Stomach smooth muscle (tissue), 2 donors: Measurements from ENCODE around the gene NUMA1.
A peak's percentile ranks its signal among the peaks of the same experiment; 100 is the strongest.

ENCODE experiments used
- H3K27ac ChIP-seq: one replicate; pipeline ENCODE4 v1.7.0; 2013; ENCODE audit warnings: mild to moderate bottlenecking, low read length, inconsistent platforms
- H3K27me3 ChIP-seq, 2 donors: one replicate each; pipeline ENCODE4 v1.7.0; 2013; ENCODE audit warnings: low read length in 2 of 2; ENCODE audit not compliant: insufficient read depth in 2 of 2, control insufficient read depth in 1 of 2
- H3K36me3 ChIP-seq, 2 donors: one replicate each; pipeline ENCODE4 v1.7.0; 2013; ENCODE audit warnings: low read length in 2 of 2; ENCODE audit not compliant: control insufficient read depth in 2 of 2, insufficient read depth in 2 of 2
- H3K4me1 ChIP-seq: one replicate; pipeline ENCODE4 v1.7.0; 2013; ENCODE audit warnings: low read length; ENCODE audit not compliant: control insufficient read depth, insufficient read depth
- H3K4me3 ChIP-seq, 2 donors: one replicate each; pipeline ENCODE4 v1.7.0; 2013; ENCODE audit warnings: low read length in 2 of 2
- H3K9ac ChIP-seq, 2 donors: one replicate each; pipeline ENCODE4 v1.7.0; 2013; ENCODE audit warnings: low read length in 2 of 2, mild to moderate bottlenecking in 1 of 2
- H3K9me3 ChIP-seq, 2 donors: one replicate each; pipeline ENCODE4 v1.7.0; 2013; ENCODE audit warnings: low read length in 2 of 2; ENCODE audit not compliant: control insufficient read depth in 2 of 2
- donor health status: healthy.
- donor health status: Pancreatic carcinoma.

NUMA1 gene

DNA sequence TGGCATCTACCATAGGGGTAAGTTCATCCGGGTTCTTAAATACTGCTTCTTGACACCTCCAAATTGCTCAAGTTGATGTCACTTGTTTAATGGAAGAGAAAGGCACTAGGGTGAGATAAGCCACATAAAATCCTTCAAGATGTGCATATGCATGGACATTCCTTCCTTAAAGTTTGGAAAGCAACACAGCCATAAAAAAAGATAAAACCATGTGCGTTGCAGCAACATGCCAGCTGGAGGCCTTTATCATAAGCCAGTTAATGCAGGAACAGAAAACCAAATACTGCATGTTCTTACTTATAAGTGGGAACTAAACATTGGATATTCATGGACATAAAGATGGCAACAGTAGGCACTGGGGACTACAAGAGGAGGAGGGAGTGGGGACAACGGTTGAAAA lies 89.6 kb downstream of the NUMA1 start:
- Histone ChIP-seq H3K4me1 (peaks cover 18% of the 10 kb centered on the region), H3K4me3 (no peak overlapping the region), H3K27me3 (no peaks in the 10 kb centered on the region), H3K27ac (no peak overlapping the region), H3K9ac (no peak overlapping the region), H3K36me3 (peaks cover 5 to 8% of the 10 kb centered on the region in 2 donors), H3K9me3 (no peaks in the 10 kb centered on the region)

DNA sequence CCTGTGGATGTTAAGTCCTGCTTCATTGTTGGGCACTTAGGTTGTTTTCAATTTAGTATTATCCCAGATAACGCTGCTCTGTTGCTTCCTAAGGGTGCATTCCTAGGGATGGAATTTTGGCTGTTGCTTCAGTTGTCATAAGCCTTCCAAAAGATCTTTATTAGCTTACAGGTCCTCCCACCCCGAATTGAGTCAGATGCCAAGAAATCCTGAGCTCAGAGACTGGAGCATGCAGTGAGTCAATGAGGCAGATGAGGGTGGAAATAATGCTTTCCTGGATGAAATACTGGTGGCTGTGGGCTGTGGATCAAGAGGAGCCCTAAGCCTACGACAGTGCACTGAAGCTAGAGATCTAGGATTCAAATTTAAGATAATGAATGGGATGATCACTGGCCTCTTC lies 92.3 kb downstream of the NUMA1 start:
- H3K36me3 ChIP-seq: peaks cover 6 to 11% of the 10 kb centered on the region in 2 donors
- H3K9ac ChIP-seq: no peak overlapping the region
- H3K4me1 ChIP-seq: peaks cover 18% of the 10 kb centered on the region
- peak overlapping the region; percentile 66 for H3K27ac ChIP-seq
- H3K27me3 ChIP-seq: no peaks in the 10 kb centered on the region
- no peak overlapping the region for H3K4me3 ChIP-seq
- no peaks in the 10 kb centered on the region for H3K9me3 ChIP-seq

DNA sequence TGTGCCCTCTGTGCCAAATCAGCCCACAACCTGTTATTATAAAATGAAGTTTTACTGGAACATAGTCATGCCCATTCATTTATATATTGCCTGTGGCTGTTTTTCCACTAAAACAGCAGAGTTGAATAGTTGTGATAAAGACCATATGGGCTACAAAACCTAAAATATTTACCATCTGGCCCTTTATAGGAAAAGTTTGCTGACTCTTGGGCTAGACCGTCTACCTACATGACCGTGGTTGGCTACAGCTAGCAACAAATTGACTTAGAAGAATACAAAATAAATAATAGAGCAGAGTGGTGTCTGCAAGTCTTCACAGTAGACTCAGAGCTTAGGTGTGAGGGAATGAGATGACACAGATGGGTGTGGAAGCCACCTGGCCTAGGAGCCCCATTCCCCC lies 92.8 kb downstream of the NUMA1 start:
- Histone ChIP-seq H3K27ac (peak overlapping the region; percentile 66), H3K36me3 (peaks cover 6 to 11% of the 10 kb centered on the region in 2 donors), H3K9ac (no peak overlapping the region)

GRCh38 chr11:71986131-71986530 lies 94.2 kb downstream of the NUMA1 start:
- Histone ChIP-seq H3K4me1 (peaks cover 18% of the 10 kb centered on the region), H3K36me3 (peaks cover 6 to 9% of the 10 kb centered on the region in 2 donors), H3K9me3 (no peaks in the 10 kb centered on the region), H3K27ac (no peak overlapping the region), H3K27me3 (no peaks in the 10 kb centered on the region), H3K9ac (no peak overlapping the region), H3K4me3 (no peak overlapping the region)

More for the DNA sequence above, 92.8 kb downstream of the NUMA1 start:
- Histone ChIP-seq H3K9me3 (no peaks in the 10 kb centered on the region), H3K4me1 (peaks cover 18% of the 10 kb centered on the region), H3K4me3 (no peak overlapping the region), H3K27me3 (no peaks in the 10 kb centered on the region)

DNA sequence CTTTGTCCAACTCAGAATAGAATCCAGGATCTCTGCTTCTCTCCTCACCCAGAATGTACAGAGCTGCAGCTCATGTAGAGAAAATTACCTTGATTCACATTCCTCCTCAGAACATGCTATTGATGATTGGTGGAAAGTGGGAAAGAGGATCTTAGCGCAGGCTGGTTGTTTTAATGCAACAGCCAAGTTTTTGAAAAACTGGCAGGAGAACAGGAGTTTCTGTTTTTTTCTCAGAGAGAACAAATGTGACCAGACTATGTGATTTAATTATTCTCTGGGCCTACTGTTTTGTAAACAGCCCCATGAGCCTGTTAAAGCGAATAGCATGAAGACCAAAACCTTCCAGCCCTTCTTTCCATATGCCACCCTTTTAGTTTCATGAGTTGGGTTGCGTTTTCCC lies 100.7 kb downstream of the NUMA1 start:
- H3K27ac ChIP-seq: no peak overlapping the region
- no peaks in the 10 kb centered on the region for H3K9me3 ChIP-seq
- H3K27me3 ChIP-seq: no peaks in the 10 kb centered on the region
- H3K4me1 ChIP-seq: no peaks in the 10 kb centered on the region
- H3K9ac ChIP-seq: no peak overlapping the region
- H3K36me3 ChIP-seq: peaks cover 4 to 5% of the 10 kb centered on the region in 2 donors
- no peak overlapping the region for H3K4me3 ChIP-seq

GRCh38 chr11:71979094-71979493 lies 101.2 kb downstream of the NUMA1 start:
- Histone ChIP-seq H3K9ac (no peak overlapping the region), H3K9me3 (no peaks in the 10 kb centered on the region), H3K4me1 (no peaks in the 10 kb centered on the region), H3K27ac (no peak overlapping the region), H3K4me3 (no peak overlapping the region), H3K27me3 (no peaks in the 10 kb centered on the region), H3K36me3 (peaks cover 4 to 5% of the 10 kb centered on the region in 2 donors)

- Histone ChIP-seq H3K27me3 (no peaks in the 10 kb centered on the region), H3K4me1 (no peaks in the 10 kb centered on the region), H3K4me3 (no peak overlapping the region), H3K9me3 (no peaks in the 10 kb centered on the region), H3K9ac (no peak overlapping the region), H3K27ac (no peak overlapping the region), H3K36me3 (no peaks in the 10 kb centered on the region)
Observed at GRCh38 chr11:71977743-71978418, 102.5 kb downstream of the NUMA1 start.

GRCh38 chr11:71977090-71977489 lies 103.3 kb downstream of the NUMA1 start:
- H3K4me3 ChIP-seq: no peak overlapping the region
- no peak overlapping the region for H3K9ac ChIP-seq
- H3K9me3 ChIP-seq: no peaks in the 10 kb centered on the region
- no peaks in the 10 kb centered on the region for H3K36me3 ChIP-seq
- no peaks in the 10 kb centered on the region for H3K27me3 ChIP-seq
- H3K27ac ChIP-seq: no peak overlapping the region
- H3K4me1 ChIP-seq: no peaks in the 10 kb centered on the region

- Histone ChIP-seq H3K9me3 (no peaks in the 10 kb centered on the region), H3K4me1 (no peaks in the 10 kb centered on the region), H3K27me3 (no peaks in the 10 kb centered on the region), H3K36me3 (no peaks in the 10 kb centered on the region), H3K4me3 (no peak overlapping the region), H3K27ac (no peak overlapping the region), H3K9ac (no peak overlapping the region)
Observed at GRCh38 chr11:71976551-71976950, 103.8 kb downstream of the NUMA1 start.

DNA sequence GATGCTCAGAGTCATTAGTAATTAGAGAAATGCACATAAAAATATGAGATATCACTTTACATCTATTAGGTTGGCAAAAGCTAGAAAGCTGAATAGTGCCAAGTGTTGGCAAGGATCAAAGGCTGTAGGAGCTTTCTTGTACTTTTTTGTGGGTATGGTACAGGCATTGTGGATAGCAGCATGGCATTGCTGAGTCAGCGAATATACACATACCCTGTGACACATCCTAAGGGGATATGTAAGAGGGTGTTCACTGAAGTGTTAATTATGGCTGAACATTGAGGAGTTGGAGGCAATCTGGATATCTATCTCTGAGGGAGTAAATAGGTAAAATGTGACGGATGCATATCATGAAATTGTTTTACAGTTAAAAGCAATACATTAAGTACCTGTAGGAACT lies 108.7 kb downstream of the NUMA1 start:
- no peaks in the 10 kb centered on the region for H3K9me3 ChIP-seq
- peaks cover 0 to 10% of the 10 kb centered on the region in 2 donors for H3K36me3 ChIP-seq
- H3K27ac ChIP-seq: no peak overlapping the region
- no peak overlapping the region for H3K4me3 ChIP-seq
- H3K27me3 ChIP-seq: no peaks in the 10 kb centered on the region
- H3K9ac ChIP-seq: no peak overlapping the region
- H3K4me1 ChIP-seq: no peaks in the 10 kb centered on the region

DNA sequence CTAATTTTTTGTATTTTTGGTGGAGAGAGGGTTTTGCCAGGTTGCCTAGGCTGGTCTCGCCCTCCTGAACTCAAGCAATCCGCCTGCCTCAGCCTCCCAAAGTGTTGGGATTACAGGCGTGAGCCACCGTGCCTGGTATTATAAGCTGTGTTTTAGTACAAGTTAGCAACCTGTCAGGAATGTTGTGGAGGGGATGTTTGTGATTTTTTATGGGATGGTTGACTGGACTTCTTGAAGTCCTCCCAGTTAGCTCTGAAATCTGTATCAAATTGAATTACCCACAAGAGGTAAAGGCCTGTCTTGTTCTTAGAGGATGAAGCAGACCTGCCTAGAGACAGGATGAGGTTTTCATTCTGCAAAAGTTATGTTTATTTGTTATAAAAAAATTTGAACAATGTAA lies 115.7 kb downstream of the NUMA1 start:
- Histone ChIP-seq H3K9ac (no peak overlapping the region), H3K4me1 (no peaks in the 10 kb centered on the region), H3K36me3 (peaks cover 18% of the 10 kb centered on the region in 2 donors), H3K27ac (no peak overlapping the region), H3K4me3 (no peak overlapping the region), H3K9me3 (no peaks in the 10 kb centered on the region), H3K27me3 (no peaks in the 10 kb centered on the region)
